Measurements from ENCODE around the gene LEO1.

LEO1 gene

DNA sequence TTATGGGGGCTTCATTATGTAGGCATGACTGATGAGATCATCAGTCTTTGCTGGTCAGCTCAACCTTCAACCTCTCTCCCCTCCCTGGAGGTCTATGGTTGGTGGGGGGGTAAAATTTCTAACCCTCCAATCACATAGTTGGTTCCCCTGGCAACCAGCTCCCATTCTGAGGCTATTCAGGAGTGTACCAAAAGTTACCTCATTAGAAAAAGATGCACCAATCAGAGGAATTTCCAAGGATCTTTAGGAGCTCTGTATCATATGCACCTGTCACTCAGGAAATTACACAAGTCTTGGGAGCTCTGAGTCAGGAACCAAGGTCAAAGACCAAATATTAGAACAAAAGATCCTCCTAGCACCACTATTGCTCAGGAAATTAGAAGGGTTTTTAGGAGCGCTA, 21.4 kb upstream of the LEO1 start:
- H3F3A ChIP-seq (ENCODE audit: control insufficient read depth, insufficient read depth): no peaks in the 10 kb centered on the region
- H3K4me3 ChIP-seq (ENCODE audit: low read length): no peak overlapping the region
- H3K4me2 ChIP-seq (ENCODE audit: low read length): no peak overlapping the region
- no peaks in the 10 kb centered on the region for H3K79me2 ChIP-seq (ENCODE audit: control insufficient read depth, low read length)
- no peaks in the 10 kb centered on the region for H3K9me3 ChIP-seq (ENCODE audit: control insufficient read depth, insufficient read depth, low read length)
- H3K27ac ChIP-seq (ENCODE audit: low read depth, low read length): no peak overlapping the region
- no peaks in the 10 kb centered on the region for H3K9me2 ChIP-seq (replicated peaks; ENCODE audit: control insufficient read depth, low read length)
- H4K20me1 ChIP-seq (ENCODE audit: control insufficient read depth, insufficient read depth, low read depth, low read length): no peaks in the 10 kb centered on the region
- TF ChIP-seq, protein P1, sequence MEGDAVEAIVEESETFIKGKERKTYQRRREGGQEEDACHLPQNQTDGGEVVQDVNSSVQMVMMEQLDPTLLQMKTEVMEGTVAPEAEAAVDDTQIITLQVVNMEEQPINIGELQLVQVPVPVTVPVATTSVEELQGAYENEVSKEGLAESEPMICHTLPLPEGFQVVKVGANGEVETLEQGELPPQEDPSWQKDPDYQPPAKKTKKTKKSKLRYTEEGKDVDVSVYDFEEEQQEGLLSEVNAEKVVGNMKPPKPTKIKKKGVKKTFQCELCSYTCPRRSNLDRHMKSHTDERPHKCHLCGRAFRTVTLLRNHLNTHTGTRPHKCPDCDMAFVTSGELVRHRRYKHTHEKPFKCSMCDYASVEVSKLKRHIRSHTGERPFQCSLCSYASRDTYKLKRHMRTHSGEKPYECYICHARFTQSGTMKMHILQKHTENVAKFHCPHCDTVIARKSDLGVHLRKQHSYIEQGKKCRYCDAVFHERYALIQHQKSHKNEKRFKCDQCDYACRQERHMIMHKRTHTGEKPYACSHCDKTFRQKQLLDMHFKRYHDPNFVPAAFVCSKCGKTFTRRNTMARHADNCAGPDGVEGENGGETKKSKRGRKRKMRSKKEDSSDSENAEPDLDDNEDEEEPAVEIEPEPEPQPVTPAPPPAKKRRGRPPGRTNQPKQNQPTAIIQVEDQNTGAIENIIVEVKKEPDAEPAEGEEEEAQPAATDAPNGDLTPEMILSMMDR (IDR thresholded peaks at IDR 0.05; ENCODE audit: low read depth, low read length, poor library complexity, severe bottlenecking): no peak
- no peak for TF ChIP-seq EZH2phosphoT487 (IDR thresholded peaks at IDR 0.05; ENCODE audit: borderline replicate concordance, low read length)
- no peaks in the 10 kb centered on the region for H3K4me1 ChIP-seq (ENCODE audit: control insufficient read depth, low read length)
- H3K27me3 ChIP-seq (ENCODE audit: control insufficient read depth, low read length): 0 out of 2 replicates have a peak, but pooled peaks cover 3% of the 10 kb centered on the region
- no peaks in the 10 kb centered on the region for H3K36me3 ChIP-seq (ENCODE audit: control insufficient read depth, low read length)

GRCh38 chr15:51991141-51991540, 19.6 kb upstream of the LEO1 start:
- H3F3A ChIP-seq (ENCODE audit: control insufficient read depth, insufficient read depth): no peaks in the 10 kb centered on the region
- no peaks in the 10 kb centered on the region for H4K20me1 ChIP-seq (ENCODE audit: control insufficient read depth, insufficient read depth, low read depth, low read length)
- no peak overlapping the region for H3K27ac ChIP-seq (ENCODE audit: low read depth, low read length)
- no peaks in the 10 kb centered on the region for H3K79me2 ChIP-seq (ENCODE audit: control insufficient read depth, low read length)
- no peak overlapping the region for H3K4me3 ChIP-seq (ENCODE audit: low read length)
- no peaks in the 10 kb centered on the region for H3K9me2 ChIP-seq (replicated peaks; ENCODE audit: control insufficient read depth, low read length)
- H3K4me1 ChIP-seq (ENCODE audit: control insufficient read depth, low read length): no peaks in the 10 kb centered on the region
- TF ChIP-seq, protein P1 (IDR thresholded peaks at IDR 0.05; ENCODE audit: low read depth, low read length, poor library complexity, severe bottlenecking): no peak
- TF ChIP-seq EZH2phosphoT487 (IDR thresholded peaks at IDR 0.05; ENCODE audit: borderline replicate concordance, low read length): no peak
- H3K4me2 ChIP-seq (ENCODE audit: low read length): no peak overlapping the region
- no peaks in the 10 kb centered on the region for H3K9me3 ChIP-seq (ENCODE audit: control insufficient read depth, insufficient read depth, low read length)
- H3K27me3 ChIP-seq (ENCODE audit: control insufficient read depth, low read length): 0 out of 2 replicates have a peak, but pooled peaks cover 3% of the 10 kb centered on the region
- H3K36me3 ChIP-seq (ENCODE audit: control insufficient read depth, low read length): no peaks in the 10 kb centered on the region

DNA sequence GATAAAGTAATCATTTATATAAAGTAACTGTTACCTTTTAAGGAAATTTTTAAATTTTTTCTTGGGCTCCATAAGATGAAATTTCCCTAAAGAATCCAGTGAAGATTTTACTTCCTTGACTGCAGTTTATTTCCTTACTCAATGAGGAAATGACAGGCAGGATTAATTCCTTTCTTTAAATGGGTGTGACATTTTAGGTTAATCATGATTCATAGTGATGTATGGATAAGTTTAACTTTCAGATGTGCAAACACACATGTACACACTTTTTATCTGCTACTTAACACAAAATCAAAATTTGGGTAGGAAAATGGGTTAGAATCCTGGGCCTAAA, 11.2 kb upstream of the LEO1 start:
- no peaks in the 10 kb centered on the region for H4K20me1 ChIP-seq (ENCODE audit: control insufficient read depth, insufficient read depth, low read depth, low read length)
- H3K27ac ChIP-seq (ENCODE audit: low read depth, low read length): no peak overlapping the region

More for the DNA sequence above, 11.2 kb upstream of the LEO1 start:
- Histone ChIP-seq H3F3A (ENCODE audit: control insufficient read depth, insufficient read depth) (no peaks in the 10 kb centered on the region), H3K79me2 (ENCODE audit: control insufficient read depth, low read length) (no peaks in the 10 kb centered on the region), H3K4me1 (ENCODE audit: control insufficient read depth, low read length) (peaks cover 14% of the 10 kb centered on the region), H3K9me3 (ENCODE audit: control insufficient read depth, insufficient read depth, low read length) (no peaks in the 10 kb centered on the region), H3K27me3 (ENCODE audit: control insufficient read depth, low read length) (no peaks in the 10 kb centered on the region), H3K4me3 (ENCODE audit: low read length) (no peak overlapping the region), H3K9me2 (replicated peaks; ENCODE audit: control insufficient read depth, low read length) (no peaks in the 10 kb centered on the region), H3K36me3 (ENCODE audit: control insufficient read depth, low read length) (no peaks in the 10 kb centered on the region), H3K4me2 (ENCODE audit: low read length) (no peak overlapping the region)
- TF ChIP-seq EZH2phosphoT487 (IDR thresholded peaks at IDR 0.05; ENCODE audit: borderline replicate concordance, low read length): no peak
- TF ChIP-seq, protein P1 (IDR thresholded peaks at IDR 0.05; ENCODE audit: low read depth, low read length, poor library complexity, severe bottlenecking): no peak

All from DOHH2 (cell line).